CD4-positive, alpha-beta T cell treated with Interleukin-21 for 1 hour (primary cell): Measurements from ENCODE around the gene AHDC1.
"Not testable (repeated sequence)": the region's sequence is repeated elsewhere in the genome, so short reads cannot be mapped to it uniquely, and the experiment has no call there.

Experiments
- DNase-seq: peaks from one replicate; pipeline ENCODE4 v3.0.0-alpha.2; 2020

AHDC1 gene

GRCh38 chr1:27603681-27604578 lies at the start of gene AHDC1:
Gene AHDC1 (minus strand): TSS chr1:27604144. CDS start chr1:27552115, 52,029 bp downstream.
- peak; percentile 91 for DNase-seq

- DNase-seq = no peak
These were observed 48.3 kb upstream of the AHDC1 start for GRCh38 chr1:27652111-27652864.

GRCh38 chr1:27650539-27651175 lies 46.7 kb upstream of the AHDC1 start:
- DNase-seq = no peak

- no peak for DNase-seq
These were observed 46.2 kb upstream of the AHDC1 start for GRCh38 chr1:27650171-27650538.

GRCh38 chr1:27649306-27649635 lies 45.3 kb upstream of the AHDC1 start:
- no peak for DNase-seq

GRCh38 chr1:27648602-27649305 lies 44.8 kb upstream of the AHDC1 start:
- no peak for DNase-seq

- no peak for DNase-seq
These were observed 43.4 kb upstream of the AHDC1 start for GRCh38 chr1:27647328-27647727.

- DNase-seq = no peak
These were observed 42.7 kb upstream of the AHDC1 start for GRCh38 chr1:27646676-27647075.

GRCh38 chr1:27645071-27645415 lies 41.1 kb upstream of the AHDC1 start:
- no peak for DNase-seq

GRCh38 chr1:27644369-27645070 lies 40.6 kb upstream of the AHDC1 start:
- DNase-seq = no peak

- DNase-seq = peak; percentile 84
These were observed 39.8 kb upstream of the AHDC1 start for GRCh38 chr1:27643600-27644368.

- not testable (repeated sequence) for DNase-seq
These were observed 36.6 kb upstream of the AHDC1 start for GRCh38 chr1:27640514-27640913.

GRCh38 chr1:27638805-27639204 lies 34.9 kb upstream of the AHDC1 start:
- DNase-seq = no peak

- DNase-seq = no peak
These were observed 34.2 kb upstream of the AHDC1 start for GRCh38 chr1:27638047-27638734.

- no peak for DNase-seq
These were observed 31.6 kb upstream of the AHDC1 start for GRCh38 chr1:27635396-27636142.

- DNase-seq = no peak
These were observed 31.0 kb upstream of the AHDC1 start, which contains the start of gene FGR for GRCh38 chr1:27634985-27635367. Gene FGR (minus strand): TSS chr1:27635185. CDS start chr1:27623916, 11,269 bp downstream.

GRCh38 chr1:27634177-27634984 lies 30.4 kb upstream of the AHDC1 start:
- DNase-seq = peak; percentile 75

- DNase-seq = no peak
These were observed 29.8 kb upstream of the AHDC1 start for GRCh38 chr1:27633640-27634176.

- DNase-seq = no peak
These were observed 29.3 kb upstream of the AHDC1 start for GRCh38 chr1:27633298-27633610.
